ENCODE results near the gene RSRC1. TPM values are rescaled to one million over a fixed set of nuclear protein-coding genes. Genes with fewer than 3 reads are reported as not detected.
"Not testable (repeated sequence)": the region's sequence is repeated elsewhere in the genome, so short reads cannot be mapped to it uniquely, and the experiment has no call there.

The RSRC1 gene
- total and polyA plus RNA-seq, 3 experiments from 2014 or later, result 32.9 to 43.3 (median 35.4) TPM

DNA sequence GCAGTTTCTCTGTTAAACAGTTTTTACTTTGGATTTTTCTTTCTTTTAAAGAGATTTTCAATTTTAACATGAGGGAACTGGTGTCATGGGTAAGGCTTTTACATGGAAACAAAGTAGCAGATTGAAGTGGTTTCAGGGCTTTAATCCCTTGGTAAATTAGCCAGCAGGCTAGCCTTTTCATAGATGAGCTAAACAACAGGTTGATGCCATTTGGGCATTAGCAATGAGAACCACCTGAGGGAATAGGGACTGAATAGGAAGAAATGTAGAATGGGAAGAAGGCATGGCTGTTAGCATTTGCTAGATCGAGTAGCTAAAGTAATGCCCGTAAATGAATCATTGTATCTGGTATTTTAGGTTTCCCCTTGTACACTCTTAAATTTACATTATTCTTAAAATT is 295.6 kb downstream of the RSRC1 start:
- Mint-ChIP-seq H3K27me3 (no peaks in the 10 kb centered on the region), H3K27ac (no peak overlapping the region), H3K9me3 (no peaks in the 10 kb centered on the region), H3K4me1 (no peaks in the 10 kb centered on the region), H3K4me3 (no peak overlapping the region), H3K36me3 (peaks cover 0 to 3% (median 3%) of the 10 kb centered on the region in 3 donors)
- Histone ChIP-seq H3K4me3 (ENCODE audit: low read length) (no peak overlapping the region), H3K9me3 (ENCODE audit: low read length) (no peaks in the 10 kb centered on the region), H3K27ac (ENCODE audit: low read depth, low read length) (no peak overlapping the region), H3K4me1 (ENCODE audit: insufficient read depth, low read length) (no peaks in the 10 kb centered on the region), H3K36me3 (ENCODE audit: insufficient read depth, low read length) (no peaks in the 10 kb centered on the region), H3K27me3 (ENCODE audit: insufficient read depth, low read length, poor library complexity, severe bottlenecking) (no peaks in the 10 kb centered on the region)
- ChIA-PET POLR2A (no interaction called here), CTCF (no interaction called here)
- DNase-seq, result no peak

- H3K4me3 Mint-ChIP-seq, result no peak overlapping the region
- H3K27me3 ChIP-seq (ENCODE audit: insufficient read depth, low read length, poor library complexity, severe bottlenecking), result no peaks in the 10 kb centered on the region
- H3K27me3 Mint-ChIP-seq, result no peaks in the 10 kb centered on the region
- POLR2A ChIA-PET, result no interaction called here
- no peaks in the 10 kb centered on the region for H3K36me3 ChIP-seq (ENCODE audit: insufficient read depth, low read length)
- H3K27ac ChIP-seq (ENCODE audit: low read depth, low read length), result no peak overlapping the region
- H3K9me3 ChIP-seq (ENCODE audit: low read length), result no peaks in the 10 kb centered on the region
- no peak overlapping the region for H3K4me3 ChIP-seq (ENCODE audit: low read length)
- H3K36me3 Mint-ChIP-seq, result peaks cover 3 to 18% (median 4%) of the 10 kb centered on the region in 3 donors
- CTCF ChIA-PET, result interaction anchor here (1.0 kb wide), 1 partner anchor 14 kb away, joined by 3 read pairs; no protein-coding TSS in a partner anchor
- no peak for DNase-seq
- H3K27ac Mint-ChIP-seq, result no peak overlapping the region
- H3K9me3 Mint-ChIP-seq, result peaks cover 0 to 11% (median 4%) of the 10 kb centered on the region in 5 donors
- H3K4me1 Mint-ChIP-seq, result no peaks in the 10 kb centered on the region
- H3K4me1 ChIP-seq (ENCODE audit: insufficient read depth, low read length), result no peaks in the 10 kb centered on the region
Observed at GRCh38 chr3:158407844-158408517, 298.1 kb downstream of the RSRC1 start.

DNA sequence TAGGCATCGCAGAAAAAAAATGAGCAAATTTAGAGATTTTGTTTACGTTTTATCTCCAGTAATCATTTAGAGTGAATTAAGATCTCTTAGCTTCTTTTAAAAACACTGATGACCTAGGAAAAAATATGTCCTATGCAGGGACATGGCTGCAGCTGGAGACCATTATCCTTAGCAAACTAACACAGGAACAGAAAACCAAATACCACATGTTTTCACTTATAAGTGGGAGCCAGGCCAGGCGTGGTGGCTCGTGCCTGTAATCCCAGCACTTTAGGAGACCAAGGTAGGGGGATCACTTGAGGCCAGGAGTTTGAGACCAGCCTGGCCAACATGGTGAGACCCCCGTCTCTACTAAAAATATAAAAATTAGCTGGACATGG is 298.6 kb downstream of the RSRC1 start:
- H3K4me3 Mint-ChIP-seq; H3K27me3 Mint-ChIP-seq; POLR2A ChIA-PET; H3K9me3 ChIP-seq (ENCODE audit: low read length); H3K36me3 ChIP-seq (ENCODE audit: insufficient read depth, low read length); H3K27ac Mint-ChIP-seq; DNase-seq; H3K4me1 Mint-ChIP-seq; H3K27ac ChIP-seq (ENCODE audit: low read depth, low read length); H3K27me3 ChIP-seq (ENCODE audit: insufficient read depth, low read length, poor library complexity, severe bottlenecking); H3K4me1 ChIP-seq (ENCODE audit: insufficient read depth, low read length); H3K4me3 ChIP-seq (ENCODE audit: low read length): not testable (repeated sequence)
- Mint-ChIP-seq H3K9me3 (peaks cover 0 to 15% (median 4%) of the 10 kb centered on the region in 5 donors), H3K36me3 (peaks cover 3 to 22% (median 8%) of the 10 kb centered on the region in 3 donors)
- CTCF ChIA-PET, result interaction anchor here (1.0 kb wide), 1 partner anchor 14 kb away, joined by 3 read pairs; no protein-coding TSS in a partner anchor

GRCh38 chr3:158418035-158418434 is 308.1 kb downstream of the RSRC1 start:
- no peak overlapping the region for H3K27ac Mint-ChIP-seq
- Histone ChIP-seq H3K4me3 (ENCODE audit: low read length) (no peak overlapping the region), H3K27me3 (ENCODE audit: insufficient read depth, low read length, poor library complexity, severe bottlenecking) (no peaks in the 10 kb centered on the region), H3K9me3 (ENCODE audit: low read length) (no peaks in the 10 kb centered on the region), H3K36me3 (ENCODE audit: insufficient read depth, low read length) (no peaks in the 10 kb centered on the region), H3K27ac (ENCODE audit: low read depth, low read length) (no peak overlapping the region), H3K4me1 (ENCODE audit: insufficient read depth, low read length) (no peaks in the 10 kb centered on the region)
- no peak overlapping the region for H3K4me3 Mint-ChIP-seq
- CTCF ChIA-PET, result no interaction called here
- peaks cover 0 to 11% (median 1%) of the 10 kb centered on the region in 5 donors for H3K9me3 Mint-ChIP-seq
- H3K4me1 Mint-ChIP-seq, result peaks cover 0 to 5% (median 1%) of the 10 kb centered on the region in 3 donors
- POLR2A ChIA-PET, result no interaction called here
- peaks cover 4 to 33% (median 10%) of the 10 kb centered on the region in 3 donors for H3K36me3 Mint-ChIP-seq
- DNase-seq, result no peak
- no peaks in the 10 kb centered on the region for H3K27me3 Mint-ChIP-seq

- ChIA-PET POLR2A (no interaction called here), CTCF (no interaction called here)
- H3K27ac ChIP-seq (ENCODE audit: low read depth, low read length), result no peak overlapping the region
- no peaks in the 10 kb centered on the region for H3K36me3 ChIP-seq (ENCODE audit: insufficient read depth, low read length)
- DNase-seq, result no peak
- H3K4me3 ChIP-seq (ENCODE audit: low read length), result no peak overlapping the region
- H3K36me3 Mint-ChIP-seq, result peaks cover 0 to 24% (median 9%) of the 10 kb centered on the region in 3 donors
- no peaks in the 10 kb centered on the region for H3K4me1 ChIP-seq (ENCODE audit: insufficient read depth, low read length)
- no peak overlapping the region for H3K4me3 Mint-ChIP-seq
- peaks cover 0 to 8% (median 0%) of the 10 kb centered on the region in 5 donors for H3K9me3 Mint-ChIP-seq
- H3K27me3 Mint-ChIP-seq, result no peaks in the 10 kb centered on the region
- peaks cover 0 to 5% (median 1%) of the 10 kb centered on the region in 3 donors for H3K4me1 Mint-ChIP-seq
- no peaks in the 10 kb centered on the region for H3K27me3 ChIP-seq (ENCODE audit: insufficient read depth, low read length, poor library complexity, severe bottlenecking)
- H3K27ac Mint-ChIP-seq, result no peak overlapping the region
- no peaks in the 10 kb centered on the region for H3K9me3 ChIP-seq (ENCODE audit: low read length)
Observed at GRCh38 chr3:158419820-158420653, 310.1 kb downstream of the RSRC1 start.

DNA sequence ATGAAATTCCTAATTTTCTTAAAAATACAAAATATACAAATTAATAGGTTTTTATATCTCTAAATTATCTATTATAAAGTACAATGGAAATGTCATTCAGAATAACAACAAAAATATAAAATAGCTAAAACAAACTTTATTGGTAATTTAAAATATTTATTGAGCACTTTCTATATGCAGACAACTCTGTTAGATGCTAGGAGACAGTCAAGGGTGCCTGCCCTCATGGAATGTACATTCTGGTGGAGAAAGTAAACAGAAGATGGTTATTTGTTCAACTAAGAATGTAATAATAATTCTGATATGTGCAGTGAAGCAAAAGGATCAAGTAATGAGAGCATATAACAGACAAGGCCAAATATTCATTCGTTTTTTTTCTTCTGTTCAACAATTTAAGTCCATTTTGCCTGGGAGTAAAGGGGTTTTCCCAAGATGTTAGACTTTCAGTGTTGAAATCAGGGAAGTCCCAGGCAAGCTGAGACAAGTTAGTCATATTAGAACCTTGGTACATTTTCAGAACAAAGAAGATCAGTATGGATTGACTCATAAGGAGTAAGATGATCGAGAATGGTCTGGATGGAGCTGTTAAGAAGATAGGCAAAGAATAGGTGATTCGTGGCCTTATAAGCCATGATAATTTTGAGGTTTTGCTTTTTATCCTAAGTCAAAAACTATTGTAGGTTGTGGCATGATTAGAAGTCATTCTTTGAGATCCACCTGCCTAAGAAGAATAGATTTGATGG is 310.9 kb downstream of the RSRC1 start:
- Mint-ChIP-seq H3K36me3 (peaks cover 0 to 24% (median 9%) of the 10 kb centered on the region in 3 donors), H3K9me3 (peaks cover 0 to 8% (median 0%) of the 10 kb centered on the region in 5 donors), H3K27me3 (no peaks in the 10 kb centered on the region), H3K4me3 (no peak overlapping the region), H3K27ac (no peak overlapping the region), H3K4me1 (peaks cover 0 to 5% (median 1%) of the 10 kb centered on the region in 3 donors)
- no peak for DNase-seq
- no peaks in the 10 kb centered on the region for H3K9me3 ChIP-seq (ENCODE audit: low read length)
- ChIA-PET POLR2A (no interaction called here), CTCF (no interaction called here)
- H3K4me1 ChIP-seq (ENCODE audit: insufficient read depth, low read length), result no peaks in the 10 kb centered on the region
- no peak overlapping the region for H3K27ac ChIP-seq (ENCODE audit: low read depth, low read length)
- no peaks in the 10 kb centered on the region for H3K36me3 ChIP-seq (ENCODE audit: insufficient read depth, low read length)
- H3K27me3 ChIP-seq (ENCODE audit: insufficient read depth, low read length, poor library complexity, severe bottlenecking), result no peaks in the 10 kb centered on the region
- no peak overlapping the region for H3K4me3 ChIP-seq (ENCODE audit: low read length)

DNA sequence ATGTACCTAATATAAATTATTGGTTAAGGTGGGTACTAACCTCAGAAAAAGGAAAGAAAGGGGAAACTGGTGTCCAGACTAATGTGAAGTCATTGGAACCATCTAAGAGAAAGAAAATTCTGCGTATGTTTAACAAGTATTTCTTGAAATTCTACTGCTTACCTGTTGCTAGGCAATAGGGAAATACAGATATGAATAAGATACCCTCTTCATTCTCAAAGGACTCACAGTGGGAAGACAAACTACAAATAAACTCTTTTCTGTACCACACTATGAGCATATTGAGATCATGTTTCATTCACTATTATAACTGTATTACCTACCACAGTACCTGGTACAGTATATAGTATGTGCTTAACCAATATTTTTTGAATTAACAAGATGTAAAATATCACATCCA is 320.6 kb downstream of the RSRC1 start:
- Histone ChIP-seq H3K4me1 (ENCODE audit: insufficient read depth, low read length) (no peaks in the 10 kb centered on the region), H3K9me3 (ENCODE audit: low read length) (no peaks in the 10 kb centered on the region), H3K4me3 (ENCODE audit: low read length) (no peak overlapping the region), H3K27me3 (ENCODE audit: insufficient read depth, low read length, poor library complexity, severe bottlenecking) (no peaks in the 10 kb centered on the region), H3K27ac (ENCODE audit: low read depth, low read length) (no peak overlapping the region), H3K36me3 (ENCODE audit: insufficient read depth, low read length) (no peaks in the 10 kb centered on the region)
- Mint-ChIP-seq H3K4me1 (no peaks in the 10 kb centered on the region), H3K27me3 (no peaks in the 10 kb centered on the region), H3K4me3 (no peak overlapping the region), H3K9me3 (no peaks in the 10 kb centered on the region), H3K27ac (no peak overlapping the region), H3K36me3 (no peaks in the 10 kb centered on the region)
- DNase-seq, result no peak
- ChIA-PET CTCF (no interaction called here), POLR2A (no interaction called here)

DNA sequence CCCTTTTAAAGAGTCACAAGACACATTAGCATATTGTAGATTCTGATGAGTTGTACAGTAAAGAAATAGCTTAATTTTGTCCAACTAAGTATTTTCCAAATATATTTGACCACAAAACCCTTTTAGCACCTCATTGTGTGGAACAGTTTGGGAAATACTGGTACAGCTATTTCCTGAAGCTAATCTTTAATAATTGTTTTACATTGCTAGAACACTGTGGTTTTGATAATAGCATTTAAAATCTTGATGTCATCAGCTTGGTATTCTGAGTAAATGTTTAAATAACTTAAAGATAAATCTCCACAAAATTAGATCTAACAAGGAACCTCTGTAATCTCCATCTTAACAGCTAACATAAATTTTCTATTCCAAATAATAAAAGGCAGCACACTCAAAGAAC is 321.1 kb downstream of the RSRC1 start:
- no peaks in the 10 kb centered on the region for H3K4me1 Mint-ChIP-seq
- H3K4me3 Mint-ChIP-seq, result no peak overlapping the region
- H3K27ac Mint-ChIP-seq, result no peak overlapping the region
- POLR2A ChIA-PET, result no interaction called here
- H3K27ac ChIP-seq (ENCODE audit: low read depth, low read length), result no peak overlapping the region
- H3K9me3 ChIP-seq (ENCODE audit: low read length), result no peaks in the 10 kb centered on the region
- H3K4me1 ChIP-seq (ENCODE audit: insufficient read depth, low read length), result no peaks in the 10 kb centered on the region
- no peaks in the 10 kb centered on the region for H3K27me3 ChIP-seq (ENCODE audit: insufficient read depth, low read length, poor library complexity, severe bottlenecking)
- no peak overlapping the region for H3K4me3 ChIP-seq (ENCODE audit: low read length)
- DNase-seq, result no peak
- H3K36me3 ChIP-seq (ENCODE audit: insufficient read depth, low read length), result no peaks in the 10 kb centered on the region
- no peaks in the 10 kb centered on the region for H3K9me3 Mint-ChIP-seq
- CTCF ChIA-PET, result no interaction called here
- no peaks in the 10 kb centered on the region for H3K36me3 Mint-ChIP-seq
- H3K27me3 Mint-ChIP-seq, result no peaks in the 10 kb centered on the region
